SK-N-SH (cell line): Measurements from ENCODE around the gene SLC25A20. TPM values are rescaled to one million over a fixed set of nuclear protein-coding genes. Genes with fewer than 3 reads are reported as not detected.

Experiments
- CTCF ChIA-PET: fragments of 300-600, 350-600 bp; formaldehyde crosslinking; extraction: SDS; loops from one replicate; lab custom pipeline; 2021; lab: Yijun Ruan, JAX
- POLR2A ChIA-PET: fragments of 350-600 bp; sonication (Branson Sonifier 250); formaldehyde crosslinking; extraction: SDS; loops from one replicate; lab custom pipeline; 2020; ENCODE audit warnings: antibody characterized with exemption, inconsistent platforms; lab: Yijun Ruan, JAX
- DNase-seq: peaks from one replicate; pipeline ENCODE4 v3.0.0; 2012
- H2AFZ ChIP-seq: fragments of 200-600 bp; sonication (generic); 2 replicates; pipeline ENCODE4 v1.8.1; 2016; ENCODE audit warnings: antibody characterized with exemption, mild to moderate bottlenecking, low read depth
- H3F3A ChIP-seq: fragments of 200-600 bp; sonication (generic); replicated peaks from 2 replicates; pipeline ENCODE3; 2016; ENCODE audit warnings: antibody characterized with exemption, mild to moderate bottlenecking; ENCODE audit not compliant: insufficient read depth
- H3K27ac ChIP-seq, 2 experiments: fragments of 200-500 bp in 1 of 2; fragments of 200-600 bp in 1 of 2; sonication (Bioruptor generic) in 1 of 2; sonication (generic), shearing (Covaris generic) in 1 of 2; 2 replicates each; pipeline versions ENCODE4 v1.5.1 to v1.6.1; 2014 to 2016; ENCODE audit warnings: low read depth in 2 of 2, inconsistent platforms in 1 of 2, low read length in 1 of 2, mild to moderate bottlenecking in 1 of 2, mixed read lengths in 1 of 2
- H3K27me3 ChIP-seq: fragments of 200-600 bp; sonication (generic), shearing (Covaris generic); 2 replicates; pipeline ENCODE4 v1.6.1; 2016; ENCODE audit warnings: mixed run types; ENCODE audit not compliant: insufficient read depth
- H3K36me3 ChIP-seq, 2 experiments: fragments of 200-500 bp in 1 of 2; fragments of 200-600 bp in 1 of 2; sonication (Bioruptor generic) in 1 of 2; sonication (generic) in 1 of 2; replicated peaks in 1 of 2; 2 replicates each; pipeline versions ENCODE3 to v1.5.1; 2014 to 2016; ENCODE audit warnings: low read length in 1 of 2, mild to moderate bottlenecking in 1 of 2; ENCODE audit not compliant: insufficient read depth in 2 of 2, control insufficient read depth in 1 of 2
- H3K4me1 ChIP-seq, 2 experiments: fragments of 200-500 bp in 1 of 2; fragments of 200-600 bp in 1 of 2; sonication (Bioruptor generic) in 1 of 2; sonication (generic), shearing (Covaris generic) in 1 of 2; 2 replicates each; pipeline versions ENCODE4 v1.5.1 to v1.6.1; 2014 to 2016; ENCODE audit warnings: low read depth in 1 of 2, low read length in 1 of 2, mixed run types in 1 of 2; ENCODE audit not compliant: insufficient read depth in 2 of 2, control insufficient read depth in 1 of 2
- H3K4me2 ChIP-seq: fragments of 200-600 bp; sonication (generic), shearing (Covaris generic); 2 replicates; pipeline ENCODE4 v1.6.1; 2017; ENCODE audit warnings: mixed run types
- H3K4me3 ChIP-seq, 2 experiments: fragments of 200-500 bp in 1 of 2; fragments of 200-600 bp in 1 of 2; sonication (Bioruptor generic) in 1 of 2; sonication (generic), shearing (Covaris generic) in 1 of 2; 2 replicates each; pipeline versions ENCODE4 v1.5.1 to v1.8.1; 2014 to 2016; ENCODE audit warnings: low read depth in 2 of 2, inconsistent platforms in 1 of 2, low read length in 1 of 2, mild to moderate bottlenecking in 1 of 2, mixed read lengths in 1 of 2, moderate library complexity in 1 of 2
- H3K79me2 ChIP-seq: fragments of 200-600 bp; sonication (generic); 2 replicates; pipeline ENCODE4 v1.8.1; 2017; ENCODE audit warnings: mild to moderate bottlenecking; ENCODE audit not compliant: insufficient read depth
- H3K9ac ChIP-seq: fragments of 200-600 bp; sonication (generic); 2 replicates; pipeline ENCODE4 v1.6.1; 2017; ENCODE audit warnings: mixed run types
- H3K9me2 ChIP-seq: fragments of 200-600 bp; sonication (generic); 2 replicates; pipeline ENCODE4 v1.6.1; 2017; ENCODE audit warnings: mixed run types
- H3K9me3 ChIP-seq: fragments of 200-600 bp; sonication (generic); 2 replicates; pipeline ENCODE4 v1.6.1; 2017; ENCODE audit warnings: mixed run types, mild to moderate bottlenecking, moderate library complexity
- H4K20me1 ChIP-seq: fragments of 200-600 bp; sonication (generic); 2 replicates; pipeline ENCODE4 v1.6.1; 2017; ENCODE audit warnings: mild to moderate bottlenecking, mixed run types; ENCODE audit not compliant: insufficient read depth
- CTCF ChIP-seq: fragments of 200-600 bp; sonication (generic); IDR thresholded peaks from 2 replicates; pipeline ENCODE4 v1.6.1; 2017; ENCODE audit warnings: antibody characterized with exemption, mild to moderate bottlenecking, moderate library complexity
- ELF1 ChIP-seq: IDR thresholded peaks from 2 replicates; pipeline ENCODE4 v1.4.0; 2012
- EP300 ChIP-seq, 2 experiments: IDR thresholded peaks; 2 replicates each; pipeline versions ENCODE4 v1.4.0 to v1.6.1; 2012; ENCODE audit warnings: borderline replicate concordance in 1 of 2, low read depth in 1 of 2, low read length in 1 of 2
- EZH2phosphoT487 ChIP-seq: fragments of 200-600 bp; sonication (generic); IDR thresholded peaks from 2 replicates; pipeline ENCODE4 v1.6.1; 2017; ENCODE audit warnings: low read depth, mixed run types, mild to moderate bottlenecking, antibody characterized with exemption, moderate library complexity, borderline replicate concordance
- FOXM1 ChIP-seq: IDR thresholded peaks from 2 replicates; pipeline ENCODE4 v1.4.0; 2012; ENCODE audit warnings: low read depth, mild to moderate bottlenecking
- GABPA ChIP-seq: IDR thresholded peaks from 2 replicates; pipeline ENCODE4 v1.4.0; 2012; ENCODE audit warnings: low read depth, mild to moderate bottlenecking
- GATA2 ChIP-seq: sonication (generic); formaldehyde crosslinking; IDR thresholded peaks from 2 replicates; pipeline ENCODE4 v1.5.0; 2020; ENCODE audit warnings: mild to moderate bottlenecking, missing genetic modification reagents
- POLR2AphosphoS5 ChIP-seq: IDR thresholded peaks from 2 replicates; pipeline ENCODE4 v1.6.1; 2012; ENCODE audit warnings: low read depth, low read length
- RCOR1 ChIP-seq: fragments of 150-350 bp; IDR thresholded peaks from 2 replicates; pipeline ENCODE4 v1.6.1; 2017; ENCODE audit warnings: antibody characterized with exemption, low read length
- REST ChIP-seq: IDR thresholded peaks from 2 replicates; pipeline ENCODE4 v1.6.1; 2012; ENCODE audit warnings: mild to moderate bottlenecking, low read depth, low read length, moderate library complexity
- RFX5 ChIP-seq: IDR thresholded peaks from 2 replicates; pipeline ENCODE4 v1.6.1; 2012; ENCODE audit warnings: mild to moderate bottlenecking, improper control_type of control experiment, low read length
- RXRA ChIP-seq: IDR thresholded peaks from 2 replicates; pipeline ENCODE4 v1.4.0; 2012; ENCODE audit warnings: low read depth, mild to moderate bottlenecking, borderline replicate concordance
- SIN3A ChIP-seq: IDR thresholded peaks from 2 replicates; pipeline ENCODE4 v1.6.1; 2012; ENCODE audit warnings: low read depth, mild to moderate bottlenecking, low read length, moderate library complexity, borderline replicate concordance
- SMC3 ChIP-seq: IDR thresholded peaks from 2 replicates; pipeline ENCODE4 v1.6.1; 2012; ENCODE audit warnings: low read depth, low read length, improper control_type of control experiment
- TEAD4 ChIP-seq: IDR thresholded peaks from 2 replicates; pipeline ENCODE4 v1.4.0; 2012; ENCODE audit warnings: mild to moderate bottlenecking, borderline replicate concordance; ENCODE audit not compliant: insufficient read depth
- WGBS: methylation state at CpG from one replicate; pipeline ENCODE4 v1.1.6; 2017; ENCODE audit warnings: low lambda C conversion rate; 5-methylcytosine and 5-hydroxymethylcytosine counted together
- polyA plus RNA-seq, 3 experiments: library from polyadenylated mRNA; depleted of rRNA; stranded (reverse); fragments of >200 nt; gene quantifications; 2 replicates each; pipeline ENCODE4 v1.2.3, GENCODE V29; 2012

SLC25A20 gene
- polyA plus RNA-seq, 1 of the 3 experiments (the other 2 are of a cell fraction) = 30.3 TPM

- H3K9me2 ChIP-seq = no peaks in the 10 kb centered on the region
- H2AFZ ChIP-seq = no peak overlapping the region
- TF ChIP-seq TEAD4 (no peak), CTCF (no peak), SIN3A (no peak), RCOR1 (no peak), GABPA (no peak), EP300 (IDR thresholded peaks at IDR 0.05; ENCODE audit: borderline replicate concordance in 1 of 2, low read depth in 1 of 2, low read length in 1 of 2) (no peak), SMC3 (no peak), EZH2phosphoT487 (no peak), FOXM1 (no peak), RXRA (no peak), REST (no peak), POLR2AphosphoS5 (no peak), RFX5 (no peak), GATA2 (CRISPR knock-in tag) (no peak), ELF1 (no peak)
- TF ChIP-seq, all 33 proteins: peak for 0
- ChIA-PET CTCF (interaction anchor here (1.2 kb wide), 1 partner anchor 86 kb away, joined by 4 read pairs; no protein-coding TSS in a partner anchor), POLR2A (interaction anchor here (0.6 kb wide), 1 partner anchor 222 kb away, joined by 6 read pairs; no protein-coding TSS in a partner anchor)
- WGBS = 83% methylated on average over 1 of the region's 1 CpG
- Histone ChIP-seq H3F3A (peaks cover 12% of the 10 kb centered on the region), H4K20me1 (peaks cover 61% of the 10 kb centered on the region), H3K4me3 (no peak overlapping the region), H3K9ac (no peak overlapping the region), H3K4me2 (peak overlapping the region; percentile 17; the same call in 1 of the 2 replicates), H3K27ac (peak overlapping the region in 1 of 2 experiments; percentile 19; a peak in 2 of 4 replicates), H3K9me3 (no peaks in the 10 kb centered on the region), H3K79me2 (peaks cover 100% of the 10 kb centered on the region), H3K4me1 (peaks cover 13 to 24% of the 10 kb centered on the region in 2 experiments; a peak in 3 of 4 replicates), H3K36me3 (peaks cover 29 to 42% of the 10 kb centered on the region in 2 experiments), H3K27me3 (no peaks in the 10 kb centered on the region)
- DNase-seq = no peak
Measured at GRCh38 chr3:48928679-48929078, 30.0 kb upstream of the SLC25A20 start.
